Neural progenitor cell (in vitro differentiated cells): ENCODE results near the gene NKAIN2. TPM values are rescaled to one million over a fixed set of nuclear protein-coding genes. Genes with fewer than 3 reads are reported as not detected.
A peak's percentile ranks its signal among the peaks of the same experiment; 100 is the strongest.

Experiments
- DNase-seq: peaks from one replicate; pipeline ENCODE4 v3.0.0-alpha.2; 2016; ENCODE audit warnings: low spot score
- H2AFZ ChIP-seq: fragments of 200-600 bp; sonication (generic); replicated peaks from 2 replicates; pipeline ENCODE4 v1.6.1; 2016; ENCODE audit warnings: antibody characterized with exemption
- H3F3A ChIP-seq: fragments of 200-600 bp; sonication (generic); 2 replicates; pipeline ENCODE4 v1.6.1; 2016; ENCODE audit warnings: antibody characterized with exemption, low read depth
- H3K27ac ChIP-seq: fragments of 200-600 bp; sonication (generic); 2 replicates; pipeline ENCODE4 v1.5.1; 2016; ENCODE audit warnings: mild to moderate bottlenecking
- H3K27me3 ChIP-seq: fragments of 200-600 bp; sonication (generic); 2 replicates; pipeline ENCODE4 v1.6.1; 2016; ENCODE audit warnings: mild to moderate bottlenecking, moderate library complexity
- H3K36me3 ChIP-seq: fragments of 200-600 bp; sonication (generic); 2 replicates; pipeline ENCODE4 v1.5.1; 2016
- H3K4me1 ChIP-seq: fragments of 200-600 bp; sonication (generic); 2 replicates; pipeline ENCODE4 v1.6.1; 2016; ENCODE audit warnings: mixed run types
- H3K4me2 ChIP-seq: fragments of 200-600 bp; sonication (generic); 2 replicates; pipeline ENCODE4 v1.6.1; 2016
- H3K4me3 ChIP-seq: fragments of 200-600 bp; sonication (generic); 2 replicates; pipeline ENCODE4 v1.5.1; 2016
- H3K79me2 ChIP-seq: fragments of 200-600 bp; sonication (generic); 2 replicates; pipeline ENCODE4 v1.6.1; 2016; ENCODE audit warnings: low read depth
- H3K9ac ChIP-seq: fragments of 200-600 bp; sonication (generic); 2 replicates; pipeline ENCODE4 v1.6.1; 2016
- H3K9me3 ChIP-seq: fragments of 200-600 bp; sonication (generic); 2 replicates; pipeline ENCODE4 v1.5.1; 2016; ENCODE audit warnings: low read depth
- H4K20me1 ChIP-seq: fragments of 200-600 bp; sonication (generic); 2 replicates; pipeline ENCODE4 v1.6.1; 2016; ENCODE audit warnings: low read depth
- H3K27ac Mint-ChIP-seq: 3 replicates; pipeline ENCODE4 v1.8.0; 2021; ENCODE audit warnings: mixed read lengths
- H3K27me3 Mint-ChIP-seq: 2 replicates; pipeline ENCODE4 v1.8.0; 2022; ENCODE audit warnings: low read depth, mild to moderate bottlenecking, inconsistent platforms, moderate library complexity, mixed read lengths; ENCODE audit not compliant: insufficient read depth
- H3K36me3 Mint-ChIP-seq: 3 replicates; pipeline ENCODE4 v1.8.0; 2021; ENCODE audit warnings: mixed read lengths
- H3K4me1 Mint-ChIP-seq: 3 replicates; pipeline ENCODE4 v1.8.0; 2021; ENCODE audit warnings: mixed read lengths
- H3K4me3 Mint-ChIP-seq: 3 replicates; pipeline ENCODE4 v1.8.0; 2021; ENCODE audit warnings: mild to moderate bottlenecking, moderate library complexity, mixed read lengths
- H3K9me3 Mint-ChIP-seq: 3 replicates; pipeline ENCODE4 v1.8.0; 2020; ENCODE audit warnings: mixed read lengths
- EZH2 ChIP-seq: fragments of 200-600 bp; sonication (generic); IDR thresholded peaks from 2 replicates; pipeline ENCODE4 v1.6.1; 2017; ENCODE audit warnings: antibody characterized with exemption, mild to moderate bottlenecking, moderate library complexity
- EZH2phosphoT487 ChIP-seq: fragments of 200-600 bp; sonication (generic); IDR thresholded peaks from 2 replicates; pipeline ENCODE4 v1.6.1; 2017; ENCODE audit warnings: antibody characterized with exemption
- total RNA-seq: library from RNA; depleted of rRNA; stranded (reverse); fragments of >200 nt; gene quantifications from 2 replicates; pipeline ENCODE4 v1.2.3, GENCODE V29; 2015; ENCODE audit warnings: low replicate concordance
- TF ChIP-seq, protein P1 (sequence below): fragments of 200-600 bp; sonication (generic); IDR thresholded peaks from 2 replicates; pipeline ENCODE4 v1.5.1; 2017; ENCODE audit warnings: antibody characterized with exemption, mild to moderate bottlenecking

NKAIN2 gene
- total RNA-seq, 1 donor from 2014 or later: 0.45 TPM

DNA sequence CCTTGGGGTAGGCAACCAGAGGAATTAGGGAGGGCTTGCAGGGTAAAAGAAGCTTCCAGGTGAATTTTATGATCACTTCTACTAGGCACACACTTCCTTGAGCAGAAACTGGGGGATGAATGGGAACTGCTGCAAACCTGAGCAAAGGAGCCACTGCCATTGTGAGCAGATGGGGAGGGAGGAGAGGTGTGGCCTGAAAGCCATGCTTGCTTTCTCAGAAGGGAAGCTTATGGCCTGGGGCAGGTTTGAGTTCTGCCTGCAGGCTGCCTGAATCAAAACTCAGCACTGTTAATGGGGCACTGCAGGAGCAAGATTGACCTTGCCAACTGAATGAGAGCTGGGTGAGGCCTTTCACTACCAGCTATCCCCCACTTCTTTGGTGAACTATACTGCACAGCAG is 328.1 kb downstream of the NKAIN2 start:
- H3K4me1 ChIP-seq: no peaks in the 10 kb centered on the region
- Mint-ChIP-seq H3K27me3 (peaks cover 2% of the 10 kb centered on the region), H3K9me3 (peaks cover 4% of the 10 kb centered on the region), H3K27ac (peak overlapping the region; percentile 71), H3K4me1 (peaks cover 2% of the 10 kb centered on the region), H3K36me3 (no peaks in the 10 kb centered on the region), H3K4me3 (no peak overlapping the region)
- no peaks in the 10 kb centered on the region for H3K27me3 ChIP-seq
- H3K79me2 ChIP-seq: no peaks in the 10 kb centered on the region
- H3K9me3 ChIP-seq: no peaks in the 10 kb centered on the region
- peak overlapping the region; percentile 20 for H2AFZ ChIP-seq
- TF ChIP-seq, protein P1, sequence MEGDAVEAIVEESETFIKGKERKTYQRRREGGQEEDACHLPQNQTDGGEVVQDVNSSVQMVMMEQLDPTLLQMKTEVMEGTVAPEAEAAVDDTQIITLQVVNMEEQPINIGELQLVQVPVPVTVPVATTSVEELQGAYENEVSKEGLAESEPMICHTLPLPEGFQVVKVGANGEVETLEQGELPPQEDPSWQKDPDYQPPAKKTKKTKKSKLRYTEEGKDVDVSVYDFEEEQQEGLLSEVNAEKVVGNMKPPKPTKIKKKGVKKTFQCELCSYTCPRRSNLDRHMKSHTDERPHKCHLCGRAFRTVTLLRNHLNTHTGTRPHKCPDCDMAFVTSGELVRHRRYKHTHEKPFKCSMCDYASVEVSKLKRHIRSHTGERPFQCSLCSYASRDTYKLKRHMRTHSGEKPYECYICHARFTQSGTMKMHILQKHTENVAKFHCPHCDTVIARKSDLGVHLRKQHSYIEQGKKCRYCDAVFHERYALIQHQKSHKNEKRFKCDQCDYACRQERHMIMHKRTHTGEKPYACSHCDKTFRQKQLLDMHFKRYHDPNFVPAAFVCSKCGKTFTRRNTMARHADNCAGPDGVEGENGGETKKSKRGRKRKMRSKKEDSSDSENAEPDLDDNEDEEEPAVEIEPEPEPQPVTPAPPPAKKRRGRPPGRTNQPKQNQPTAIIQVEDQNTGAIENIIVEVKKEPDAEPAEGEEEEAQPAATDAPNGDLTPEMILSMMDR: no peak
- TF ChIP-seq EZH2phosphoT487 (no peak), EZH2 (no peak)
- no peak overlapping the region for H3K4me3 ChIP-seq
- no peak overlapping the region for H3K27ac ChIP-seq
- no peak overlapping the region for H3K9ac ChIP-seq
- no peaks in the 10 kb centered on the region for H3F3A ChIP-seq
- DNase-seq: no peak
- H4K20me1 ChIP-seq: no peaks in the 10 kb centered on the region
- H3K36me3 ChIP-seq: no peaks in the 10 kb centered on the region
- no peak overlapping the region for H3K4me2 ChIP-seq

DNA sequence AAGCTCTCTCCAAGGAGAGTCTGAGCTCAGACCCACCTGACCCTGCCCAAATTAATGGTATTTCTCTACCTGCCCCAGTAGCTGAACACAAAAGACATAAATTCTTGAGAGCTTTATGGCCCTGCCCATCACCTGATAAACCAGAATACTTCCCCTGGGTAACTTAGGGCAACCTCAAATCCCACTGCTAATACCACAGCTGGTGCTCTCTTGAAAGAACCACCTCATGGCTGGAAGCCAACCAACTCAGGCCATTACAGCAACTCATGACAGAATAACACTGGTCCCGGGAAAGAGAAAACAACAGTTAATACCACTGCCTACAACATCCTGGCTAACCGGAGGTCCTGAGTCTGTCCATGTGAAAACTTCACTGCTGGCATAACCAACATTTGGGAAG is 328.6 kb downstream of the NKAIN2 start:
- H3K27ac Mint-ChIP-seq: no peak overlapping the region
- Histone ChIP-seq H3K9me3 (no peaks in the 10 kb centered on the region), H3K79me2 (no peaks in the 10 kb centered on the region), H3K27ac (no peak overlapping the region), H2AFZ (no peak overlapping the region), H3F3A (no peaks in the 10 kb centered on the region), H3K4me1 (no peaks in the 10 kb centered on the region), H3K4me3 (no peak overlapping the region), H3K36me3 (no peaks in the 10 kb centered on the region), H3K4me2 (no peak overlapping the region), H4K20me1 (no peaks in the 10 kb centered on the region), H3K9ac (no peak overlapping the region), H3K27me3 (no peaks in the 10 kb centered on the region)
- TF ChIP-seq EZH2: no peak
- peaks cover 2% of the 10 kb centered on the region for H3K4me1 Mint-ChIP-seq
- H3K4me3 Mint-ChIP-seq: no peak overlapping the region
- H3K36me3 Mint-ChIP-seq: no peaks in the 10 kb centered on the region
- peaks cover 4% of the 10 kb centered on the region for H3K9me3 Mint-ChIP-seq
- no peak for DNase-seq
- H3K27me3 Mint-ChIP-seq: peaks cover 2% of the 10 kb centered on the region

GRCh38 chr6:124142852-124143251 is 339.2 kb downstream of the NKAIN2 start:
- H4K20me1 ChIP-seq: no peaks in the 10 kb centered on the region
- no peak overlapping the region for H3K4me3 ChIP-seq
- no peak for TF ChIP-seq EZH2
- TF ChIP-seq, protein P1: no peak
- no peak for TF ChIP-seq EZH2phosphoT487
- H3K27me3 ChIP-seq: no peaks in the 10 kb centered on the region
- peaks cover 4% of the 10 kb centered on the region for H3K27me3 Mint-ChIP-seq
- peaks cover 19% of the 10 kb centered on the region for H3K4me1 Mint-ChIP-seq
- no peak for DNase-seq
- H3K79me2 ChIP-seq: no peaks in the 10 kb centered on the region
- H3K4me1 ChIP-seq: no peaks in the 10 kb centered on the region
- no peaks in the 10 kb centered on the region for H3K36me3 Mint-ChIP-seq
- no peak overlapping the region for H2AFZ ChIP-seq
- no peaks in the 10 kb centered on the region for H3K36me3 ChIP-seq
- no peaks in the 10 kb centered on the region for H3K9me3 Mint-ChIP-seq
- no peak overlapping the region for H3K27ac Mint-ChIP-seq
- no peaks in the 10 kb centered on the region for H3K9me3 ChIP-seq
- no peak overlapping the region for H3K4me3 Mint-ChIP-seq
- H3K9ac ChIP-seq: no peak overlapping the region
- no peak overlapping the region for H3K27ac ChIP-seq
- H3K4me2 ChIP-seq: no peak overlapping the region
- H3F3A ChIP-seq: no peaks in the 10 kb centered on the region

GRCh38 chr6:124143435-124143834 is 339.8 kb downstream of the NKAIN2 start:
- Histone ChIP-seq H2AFZ (no peak overlapping the region), H3K4me1 (no peaks in the 10 kb centered on the region), H3K79me2 (no peaks in the 10 kb centered on the region), H3K4me2 (no peak overlapping the region), H4K20me1 (no peaks in the 10 kb centered on the region), H3F3A (no peaks in the 10 kb centered on the region), H3K27me3 (no peaks in the 10 kb centered on the region), H3K27ac (no peak overlapping the region), H3K9me3 (no peaks in the 10 kb centered on the region), H3K4me3 (no peak overlapping the region), H3K36me3 (no peaks in the 10 kb centered on the region), H3K9ac (no peak overlapping the region)
- Mint-ChIP-seq H3K27me3 (peaks cover 4% of the 10 kb centered on the region), H3K9me3 (no peaks in the 10 kb centered on the region), H3K4me1 (peaks cover 19% of the 10 kb centered on the region), H3K36me3 (no peaks in the 10 kb centered on the region), H3K4me3 (no peak overlapping the region), H3K27ac (no peak overlapping the region)
- TF ChIP-seq, protein P1: no peak
- TF ChIP-seq EZH2 (no peak), EZH2phosphoT487 (no peak)
- no peak for DNase-seq
